Suprapubic skin (tissue), 4 donors: ENCODE measurements around the gene COL11A1.
"Not testable (repeated sequence)": the region's sequence is repeated elsewhere in the genome, so short reads cannot be mapped to it uniquely, and the experiment has no call there.

ENCODE experiments used
- EP300 ChIP-seq: sonication (generic); formaldehyde crosslinking; IDR thresholded peaks from one replicate; pipeline ENCODE4 v1.6.1; 2017; ENCODE audit warnings: antibody characterized with exemption
- POLR2A ChIP-seq, 2 donors: fragments of 450-650 bp; IDR thresholded peaks; one replicate each; pipeline ENCODE4 v1.6.1; 2017; ENCODE audit warnings: antibody characterized with exemption in 2 of 2, mild to moderate bottlenecking in 2 of 2, moderate library complexity in 2 of 2
- POLR2AphosphoS5 ChIP-seq, 3 donors: sonication (generic); formaldehyde crosslinking; IDR thresholded peaks; one replicate each; pipeline ENCODE4 v1.6.1; 2017; ENCODE audit warnings: antibody characterized with exemption in 3 of 3
- TF ChIP-seq, protein P1 (sequence below), 2 donors: fragments of 200-600 bp in 1 of 2; fragments of 450-650 bp in 1 of 2; sonication (generic) in 1 of 2; IDR thresholded peaks; one replicate each; pipeline ENCODE4 v1.5.1; 2016 to 2019; ENCODE audit warnings: antibody characterized with exemption in 2 of 2, mild to moderate bottlenecking in 1 of 2, moderate library complexity in 1 of 2

DNA sequence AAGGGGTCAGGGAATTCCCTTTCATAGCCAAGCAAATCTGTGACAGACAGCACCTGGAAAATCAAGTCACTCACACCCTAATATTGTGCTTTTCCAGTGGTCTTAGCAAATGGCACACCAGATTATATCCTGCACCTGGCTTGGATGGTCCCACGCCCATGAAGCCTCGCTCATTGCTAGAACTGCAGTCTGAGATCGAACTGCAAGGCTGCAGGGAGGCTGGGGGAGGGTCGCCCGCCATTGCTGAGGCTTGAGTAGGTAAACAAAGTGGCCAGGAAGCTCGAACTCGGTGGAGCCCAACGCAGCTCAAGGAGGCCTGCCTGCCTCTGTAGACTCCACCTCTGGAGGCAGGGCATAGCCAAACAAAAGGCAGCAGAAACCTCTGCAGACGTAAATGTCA lies 281.6 kb downstream of the COL11A1 start:
- TF ChIP-seq, protein P1, sequence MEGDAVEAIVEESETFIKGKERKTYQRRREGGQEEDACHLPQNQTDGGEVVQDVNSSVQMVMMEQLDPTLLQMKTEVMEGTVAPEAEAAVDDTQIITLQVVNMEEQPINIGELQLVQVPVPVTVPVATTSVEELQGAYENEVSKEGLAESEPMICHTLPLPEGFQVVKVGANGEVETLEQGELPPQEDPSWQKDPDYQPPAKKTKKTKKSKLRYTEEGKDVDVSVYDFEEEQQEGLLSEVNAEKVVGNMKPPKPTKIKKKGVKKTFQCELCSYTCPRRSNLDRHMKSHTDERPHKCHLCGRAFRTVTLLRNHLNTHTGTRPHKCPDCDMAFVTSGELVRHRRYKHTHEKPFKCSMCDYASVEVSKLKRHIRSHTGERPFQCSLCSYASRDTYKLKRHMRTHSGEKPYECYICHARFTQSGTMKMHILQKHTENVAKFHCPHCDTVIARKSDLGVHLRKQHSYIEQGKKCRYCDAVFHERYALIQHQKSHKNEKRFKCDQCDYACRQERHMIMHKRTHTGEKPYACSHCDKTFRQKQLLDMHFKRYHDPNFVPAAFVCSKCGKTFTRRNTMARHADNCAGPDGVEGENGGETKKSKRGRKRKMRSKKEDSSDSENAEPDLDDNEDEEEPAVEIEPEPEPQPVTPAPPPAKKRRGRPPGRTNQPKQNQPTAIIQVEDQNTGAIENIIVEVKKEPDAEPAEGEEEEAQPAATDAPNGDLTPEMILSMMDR (IDR thresholded peaks at IDR 0.05): not testable (repeated sequence)
- not testable (repeated sequence) for TF ChIP-seq POLR2A (IDR thresholded peaks at IDR 0.05); POLR2AphosphoS5 (IDR thresholded peaks at IDR 0.05); EP300
